GM12891 (cell line): ENCODE data around the gene DCC.

Source experiments
- POLR2A ChIP-seq: IDR thresholded peaks from 2 replicates; pipeline ENCODE4 v1.6.1; 2011; ENCODE audit warnings: low read depth, low read length, control low read depth
- POLR2AphosphoS5 ChIP-seq: IDR thresholded peaks from 2 replicates; pipeline ENCODE4 v1.6.1; 2011; ENCODE audit warnings: low read depth, low read length, control low read depth

DNA sequence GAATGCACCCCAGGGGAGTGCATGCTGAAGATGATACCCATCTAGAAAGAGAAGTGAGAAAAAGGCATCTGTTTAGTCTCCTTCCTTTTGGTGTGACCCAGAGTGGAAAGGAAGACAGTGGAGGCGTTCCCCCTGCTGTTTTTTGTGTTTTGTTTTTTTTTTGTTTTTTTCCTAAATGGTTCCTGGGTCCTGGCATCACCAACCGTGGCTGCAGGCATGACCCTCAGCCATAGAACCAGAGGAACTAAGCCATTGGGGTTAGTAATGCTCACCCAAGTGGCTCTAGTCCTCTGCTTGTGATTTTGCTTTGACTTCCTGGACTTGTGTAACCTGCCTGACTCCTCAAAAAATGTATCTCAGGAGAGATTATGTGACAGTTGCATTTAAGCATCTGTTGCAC lies 451.3 kb downstream of the DCC start:
- TF ChIP-seq POLR2A (no peak), POLR2AphosphoS5 (no peak)
